Loucy (cell line): Measurements from ENCODE around the gene HMMR.
A peak's percentile ranks its signal among the peaks of the same experiment; 100 is the strongest.

Experiments
- H2AFZ ChIP-seq: fragments of 200-600 bp; sonication (generic); 2 replicates; pipeline ENCODE4 v1.6.0; 2016; ENCODE audit warnings: antibody characterized with exemption, mild to moderate bottlenecking, low read length, moderate library complexity
- H3F3A ChIP-seq: fragments of 200-600 bp; 2 replicates; pipeline ENCODE4 v1.6.0; 2016; ENCODE audit warnings: antibody characterized with exemption, low read depth, mild to moderate bottlenecking
- H3K27me3 ChIP-seq: fragments of 200-600 bp; sonication (generic); 2 replicates; pipeline ENCODE4 v1.6.1; 2014; ENCODE audit warnings: low read length, mild to moderate bottlenecking; ENCODE audit not compliant: insufficient read depth, poor library complexity, severe bottlenecking
- H3K36me3 ChIP-seq: fragments of 200-600 bp; sonication (generic); 2 replicates; pipeline ENCODE4 v1.6.1; 2016; ENCODE audit warnings: low read length; ENCODE audit not compliant: insufficient read depth
- H3K4me1 ChIP-seq: fragments of 200-600 bp; sonication (generic); 2 replicates; pipeline ENCODE4 v1.5.1; 2014; ENCODE audit warnings: low read length, mild to moderate bottlenecking; ENCODE audit not compliant: insufficient read depth, poor library complexity, severe bottlenecking
- H3K4me2 ChIP-seq: fragments of 200-600 bp; sonication (generic); 2 replicates; pipeline ENCODE4 v1.6.0; 2014; ENCODE audit warnings: antibody characterized with exemption, low read length, low read depth, mild to moderate bottlenecking; ENCODE audit not compliant: poor library complexity, severe bottlenecking
- H3K4me3 ChIP-seq: fragments of 200-600 bp; sonication (generic); 2 replicates; pipeline ENCODE4 v1.5.1; 2014; ENCODE audit warnings: low read length, mild to moderate bottlenecking, mixed read lengths; ENCODE audit not compliant: poor library complexity, severe bottlenecking
- H3K79me2 ChIP-seq: fragments of 200-600 bp; sonication (generic); 2 replicates; pipeline ENCODE4 v1.6.1; 2014; ENCODE audit warnings: low read length; ENCODE audit not compliant: insufficient read depth
- H3K9ac ChIP-seq: fragments of 200-600 bp; sonication (generic); 2 replicates; pipeline ENCODE4 v1.6.0; 2014; ENCODE audit warnings: mild to moderate bottlenecking, low read depth, low read length, moderate library complexity; ENCODE audit not compliant: poor library complexity, severe bottlenecking
- H3K9me2 ChIP-seq: fragments of 200-600 bp; sonication (generic); replicated peaks from 2 replicates; pipeline ENCODE4 v1.6.1; 2016; ENCODE audit warnings: low read depth, low read length, mixed read lengths
- H3K9me3 ChIP-seq: fragments of 200-600 bp; sonication (generic); 2 replicates; pipeline ENCODE4 v1.6.1; 2014; ENCODE audit warnings: mild to moderate bottlenecking, antibody characterized with exemption, low read length, low read depth; ENCODE audit not compliant: insufficient read depth
- H4K20me1 ChIP-seq: fragments of 200-600 bp; sonication (generic); 2 replicates; pipeline ENCODE4 v1.6.0; 2014; ENCODE audit warnings: antibody characterized with exemption, low read length, mild to moderate bottlenecking; ENCODE audit not compliant: insufficient read depth, poor library complexity, severe bottlenecking
- CTCF ChIP-seq: fragments of 200-600 bp; sonication (generic); conservative IDR thresholded peaks from 2 replicates; pipeline ENCODE4 v1.5.1; 2014; ENCODE audit warnings: mild to moderate bottlenecking, antibody characterized with exemption, low read length
- EZH2phosphoT487 ChIP-seq: fragments of 200-600 bp; IDR thresholded peaks from 2 replicates; pipeline ENCODE4 v1.6.1; 2018; ENCODE audit warnings: antibody characterized with exemption, mild to moderate bottlenecking, moderate library complexity, borderline replicate concordance

The HMMR gene

GRCh38 chr5:163504079-163504931 lies 43.9 kb downstream of the HMMR start:
- Histone ChIP-seq H3K79me2 (peaks cover 51% of the 10 kb centered on the region), H3K36me3 (no peaks in the 10 kb centered on the region), H3K9me3 (no peaks in the 10 kb centered on the region), H4K20me1 (peaks cover 30% of the 10 kb centered on the region), H3K4me3 (peak overlapping the region; percentile 96), H3K9me2 (no peaks in the 10 kb centered on the region), H3K4me1 (peaks cover 8% of the 10 kb centered on the region), H3K27me3 (no peaks in the 10 kb centered on the region), H2AFZ (peak overlapping the region; percentile 85), H3K4me2 (peak overlapping the region; percentile 71), H3F3A (no peaks in the 10 kb centered on the region), H3K9ac (peak overlapping the region; percentile 94)
- TF ChIP-seq EZH2phosphoT487 (no peak), CTCF (no peak)

- Histone ChIP-seq H3F3A (no peaks in the 10 kb centered on the region), H3K79me2 (peaks cover 58% of the 10 kb centered on the region), H3K27me3 (no peaks in the 10 kb centered on the region), H4K20me1 (peaks cover 38% of the 10 kb centered on the region), H3K4me2 (peak overlapping the region; percentile 71), H3K36me3 (no peaks in the 10 kb centered on the region), H3K4me1 (peaks cover 8% of the 10 kb centered on the region), H2AFZ (peak overlapping the region; percentile 65; the same call in 1 of the 2 replicates), H3K9ac (peak overlapping the region; percentile 94), H3K9me2 (no peaks in the 10 kb centered on the region), H3K9me3 (no peaks in the 10 kb centered on the region), H3K4me3 (peak overlapping the region; percentile 96)
- TF ChIP-seq CTCF (no peak), EZH2phosphoT487 (no peak)
These were observed 44.6 kb downstream of the HMMR start for GRCh38 chr5:163505049-163505367.

- H3K9ac ChIP-seq, result peak within 1 kb of the TSS; percentile 94
- H4K20me1 ChIP-seq, result peaks cover 41% of the 10 kb centered on the region
- H3K27me3 ChIP-seq, result no peaks in the 10 kb centered on the region
- peak within 1 kb of the TSS; percentile 96 for H3K4me3 ChIP-seq
- no peaks in the 10 kb centered on the region for H3K36me3 ChIP-seq
- peak within 1 kb of the TSS; percentile 86 for H3K4me2 ChIP-seq
- H3F3A ChIP-seq, result no peaks in the 10 kb centered on the region
- H3K4me1 ChIP-seq, result peaks cover 8% of the 10 kb centered on the region
- H3K9me2 ChIP-seq, result no peaks in the 10 kb centered on the region
- no peaks in the 10 kb centered on the region for H3K9me3 ChIP-seq
- peak within 1 kb of the TSS; percentile 65 for H2AFZ ChIP-seq
- TF ChIP-seq EZH2phosphoT487, result no peak
- peak; percentile 43 for TF ChIP-seq CTCF
- H3K79me2 ChIP-seq, result peaks cover 63% of the 10 kb centered on the region
These were observed 45.1 kb downstream of the HMMR start, which contains the start of gene MAT2B for GRCh38 chr5:163505368-163506094. Gene MAT2B, plus strand, starts transcription at chr5:163505619. Its CDS starts 68 bp downstream, at chr5:163505687.
